ENCODE results near the gene ATP8B1.
"Not testable (repeated sequence)": the region's sequence is repeated elsewhere in the genome, so short reads cannot be mapped to it uniquely, and the experiment has no call there.

Gene ATP8B1

DNA sequence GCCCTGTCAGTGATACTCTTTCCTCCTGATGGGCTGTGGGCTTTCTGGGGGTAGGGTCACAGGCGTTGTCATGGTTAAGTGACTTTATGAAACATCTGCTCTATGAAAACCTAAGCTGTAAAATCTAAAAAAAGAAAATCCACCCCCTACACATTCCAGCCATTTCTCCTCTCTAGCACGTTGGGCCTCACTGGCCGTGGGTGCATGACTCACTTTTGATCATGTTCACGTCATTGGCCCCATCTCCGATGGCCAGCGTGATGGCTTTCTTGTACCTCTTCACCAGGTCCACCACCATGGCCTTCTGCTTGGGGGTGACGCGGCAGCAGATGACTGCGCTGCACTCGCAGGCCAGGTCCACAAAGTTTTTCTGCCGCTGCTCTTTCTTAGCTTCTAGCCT, 142.2 kb downstream of the ATP8B1 start:
- no peak for DNase-seq (ENCODE audit: low spot score)

DNA sequence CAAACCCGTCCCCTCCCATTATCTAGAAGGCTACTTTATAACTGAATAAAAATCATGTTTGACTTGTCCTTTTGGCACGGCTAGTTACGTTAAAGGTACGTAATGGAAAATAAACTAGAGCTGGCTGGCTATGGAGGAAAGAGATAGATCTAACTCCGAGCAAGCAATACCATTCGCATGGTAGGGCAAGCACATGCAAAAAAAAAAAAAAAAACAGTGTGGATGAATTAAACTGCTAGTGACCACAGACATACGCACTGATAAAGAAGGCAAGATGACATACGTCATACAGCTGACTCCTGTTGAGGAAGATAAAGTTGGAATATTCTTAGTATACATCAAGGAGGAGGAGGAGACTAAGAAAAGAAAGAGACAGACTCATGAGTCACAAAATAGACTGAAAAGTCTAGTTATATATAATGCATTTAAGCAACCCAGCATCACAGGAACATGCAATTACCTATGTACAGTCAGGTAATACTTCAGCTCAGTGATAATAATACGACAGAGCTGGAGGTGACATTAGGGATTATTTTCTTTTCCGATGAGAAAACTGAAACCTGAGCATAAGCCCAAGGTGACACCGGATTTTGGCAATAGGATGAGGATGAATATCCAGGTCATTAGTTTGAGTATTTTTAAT, 143.5 kb downstream of the ATP8B1 start:
- no peak for DNase-seq (ENCODE audit: low spot score)

GRCh38 chr18:57657542-57657941, 145.6 kb downstream of the ATP8B1 start:
- DNase-seq (ENCODE audit: low spot score): no peak

DNA sequence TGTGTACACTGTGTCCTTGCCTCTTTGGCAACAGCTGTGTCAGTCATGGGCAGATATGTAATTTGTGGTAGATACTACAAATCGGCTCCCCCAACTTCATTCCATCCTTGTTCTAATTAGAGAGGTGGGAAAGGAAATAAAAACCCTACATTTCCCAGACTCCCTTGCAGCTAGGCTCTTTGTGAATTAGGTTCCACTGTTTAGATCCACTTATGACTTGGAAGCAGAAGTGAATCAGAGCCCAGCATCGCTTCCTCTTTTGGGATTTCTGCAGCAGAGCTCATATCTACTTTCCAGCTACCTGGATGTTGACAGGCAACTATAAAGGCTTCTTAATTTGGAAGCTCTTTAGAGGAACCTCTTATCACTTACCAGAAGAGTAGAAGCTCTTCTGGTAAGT, 147.4 kb downstream of the ATP8B1 start:
- no peak for DNase-seq (ENCODE audit: low spot score)

DNA sequence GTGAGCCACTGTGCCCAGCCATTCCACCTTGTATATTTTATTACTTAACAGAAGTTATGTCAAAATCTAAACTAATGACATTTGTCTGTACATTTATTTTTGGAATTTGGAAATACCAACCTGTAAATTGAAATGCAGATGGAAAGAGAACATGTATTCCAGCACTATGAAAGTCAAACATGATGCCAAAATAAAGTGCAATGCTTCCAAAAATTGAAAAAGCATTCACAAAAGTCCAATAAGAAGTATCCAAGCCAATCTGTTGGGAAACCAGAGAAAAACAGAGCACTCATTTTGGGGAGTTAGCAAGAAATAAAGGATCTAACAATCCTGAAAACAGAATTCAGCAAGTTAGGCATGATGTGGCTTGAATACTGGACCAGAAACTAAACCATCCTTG, 151.2 kb downstream of the ATP8B1 start:
- no peak for DNase-seq (ENCODE audit: low spot score)

- DNase-seq (ENCODE audit: low spot score): no peak
Observed at GRCh38 chr18:57649556-57650500, 153.3 kb downstream of the ATP8B1 start.

DNA sequence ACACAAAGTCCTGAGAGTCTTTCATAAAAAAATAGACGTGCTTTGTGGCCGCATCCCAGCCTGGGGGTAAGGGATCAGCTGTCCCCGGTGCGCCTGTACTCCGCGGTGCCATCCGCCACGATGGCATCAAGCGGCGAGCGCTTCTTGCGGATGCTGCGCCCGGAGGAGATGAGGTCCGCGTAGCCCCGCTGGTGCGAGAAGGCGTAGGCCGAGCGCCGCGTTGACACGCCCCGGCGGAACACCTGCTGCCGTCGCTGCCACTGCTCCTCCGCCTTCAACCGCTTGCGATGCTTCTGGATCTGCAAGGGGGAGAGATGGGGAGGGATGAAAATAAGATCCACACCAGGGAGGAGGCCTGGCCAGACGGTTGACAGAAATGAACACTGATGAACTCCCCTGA, 154.7 kb downstream of the ATP8B1 start:
- no peak for DNase-seq (ENCODE audit: low spot score)

DNA sequence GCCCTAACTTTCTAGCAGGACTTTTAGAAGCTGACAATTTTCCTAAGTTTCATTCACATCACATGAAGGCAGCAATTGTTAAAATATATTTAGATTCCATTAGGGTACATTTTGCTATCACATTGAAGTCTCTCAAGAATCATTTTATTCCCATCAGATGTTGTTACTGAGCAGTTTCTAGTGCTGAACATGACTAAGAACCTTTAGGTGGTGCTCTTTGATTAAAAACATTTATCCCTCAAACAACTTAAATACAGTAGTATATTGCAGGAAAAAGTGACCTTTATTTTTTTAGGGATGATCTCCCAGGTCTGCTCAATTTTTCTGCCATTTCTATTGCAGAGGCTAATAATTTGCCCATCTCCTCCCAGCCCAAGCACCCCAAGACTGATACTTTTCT, 158.6 kb downstream of the ATP8B1 start:
- no peak for DNase-seq (ENCODE audit: low spot score)

GRCh38 chr18:57643726-57644125, 159.4 kb downstream of the ATP8B1 start:
- not testable (repeated sequence) for DNase-seq (ENCODE audit: low spot score)

GRCh38 chr18:57642462-57642861, 160.7 kb downstream of the ATP8B1 start:
- not testable (repeated sequence) for DNase-seq (ENCODE audit: low spot score)

DNA sequence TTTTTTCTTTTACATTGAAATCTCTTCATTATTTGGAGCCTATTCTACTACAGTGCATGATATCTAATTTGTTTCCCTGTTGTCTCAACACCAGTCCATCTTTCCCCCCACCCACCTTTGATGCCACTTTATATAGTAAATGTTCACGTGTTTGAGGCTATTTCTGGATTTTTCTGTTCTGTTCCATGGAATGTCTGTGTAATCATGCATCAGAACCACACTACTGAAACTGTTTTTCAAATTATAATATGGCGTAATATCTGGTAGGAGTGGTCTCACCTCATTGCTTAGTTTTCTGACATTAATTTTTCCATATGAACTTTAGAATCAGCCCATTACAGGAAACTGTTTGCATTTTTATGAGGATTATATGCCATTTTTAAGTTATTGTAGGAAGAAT, 162.4 kb downstream of the ATP8B1 start:
- no peak for DNase-seq (ENCODE audit: low spot score)

DNA sequence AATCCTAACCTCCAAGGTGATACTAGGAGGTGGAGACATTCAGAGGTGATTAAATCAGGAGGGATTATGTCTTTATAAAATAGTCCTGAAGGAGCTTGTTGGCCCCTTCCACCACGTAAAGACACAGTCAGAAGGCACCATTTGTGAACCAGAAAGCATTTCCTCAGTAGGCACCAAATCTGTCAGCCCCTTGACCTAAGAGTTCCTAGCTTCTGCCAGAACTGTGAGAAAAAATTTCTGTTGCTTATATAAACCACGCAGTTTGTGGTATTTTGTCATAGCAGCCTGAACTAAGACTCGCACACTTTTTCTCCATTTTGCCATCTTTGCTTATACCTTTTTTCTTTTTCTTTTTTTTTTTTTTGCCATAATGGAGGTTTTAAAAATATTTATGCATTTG, 162.9 kb downstream of the ATP8B1 start:
- DNase-seq (ENCODE audit: low spot score): no peak

DNA sequence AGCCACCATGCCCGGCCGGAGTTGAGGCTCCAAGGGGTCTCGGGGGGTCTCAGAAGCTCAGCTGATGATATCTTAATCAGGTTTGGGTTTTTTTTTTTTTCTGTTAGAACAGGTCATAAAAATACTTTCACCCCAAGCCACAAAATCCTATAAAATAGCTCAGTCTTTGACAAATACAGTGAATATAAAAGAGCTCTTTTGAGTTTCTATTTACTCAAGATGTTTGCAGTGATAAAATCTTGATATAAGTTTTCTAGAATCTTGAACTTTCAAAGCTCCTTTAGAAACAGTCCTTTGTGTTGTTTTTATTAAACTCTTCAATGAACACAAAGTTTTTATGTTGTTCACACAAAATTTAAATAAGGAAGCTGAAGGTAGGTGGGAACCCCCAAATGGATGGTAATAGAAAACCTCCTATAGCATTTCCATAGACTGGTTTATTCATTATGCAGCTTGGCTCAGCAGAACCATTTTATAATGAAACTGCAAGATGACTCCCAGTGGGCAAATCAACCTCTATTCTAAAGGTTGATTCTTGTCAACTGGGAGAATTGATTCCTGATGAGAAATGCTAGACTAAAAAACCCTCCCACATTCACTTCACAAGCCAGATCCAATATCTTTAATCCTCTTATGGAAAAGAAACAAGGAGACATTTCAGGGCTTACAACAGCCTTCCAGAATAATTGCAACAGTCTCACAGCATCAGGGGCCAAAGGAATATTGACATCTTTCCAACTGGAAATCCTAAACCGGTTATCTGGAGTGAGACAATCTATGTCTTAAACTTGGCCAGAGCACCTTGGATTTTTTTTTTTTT, 167.9 kb downstream of the ATP8B1 start:
- DNase-seq (ENCODE audit: low spot score): no peak

DNA sequence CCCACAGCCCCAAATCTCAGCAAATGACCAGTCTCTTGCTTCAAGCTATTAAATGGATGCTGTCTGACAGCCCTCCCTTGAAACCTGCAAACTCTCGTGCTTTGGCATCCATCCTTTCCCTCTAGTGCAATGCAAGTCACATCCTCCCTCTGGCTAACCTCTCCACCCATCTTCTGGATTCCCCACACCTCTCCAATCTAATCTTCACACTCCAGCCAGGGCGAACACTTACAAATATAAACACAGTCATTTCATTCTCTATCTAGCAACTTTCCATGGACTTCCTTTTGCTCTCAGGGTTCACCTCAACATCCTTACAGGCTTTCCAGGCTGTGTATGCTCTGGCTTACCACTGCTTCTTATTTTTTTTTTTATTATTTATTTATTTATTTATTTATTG, 171.4 kb downstream of the ATP8B1 start:
- no peak for DNase-seq (ENCODE audit: low spot score)

- no peak for DNase-seq (ENCODE audit: low spot score)
Observed at GRCh38 chr18:57630754-57631595, 172.1 kb downstream of the ATP8B1 start.

DNA sequence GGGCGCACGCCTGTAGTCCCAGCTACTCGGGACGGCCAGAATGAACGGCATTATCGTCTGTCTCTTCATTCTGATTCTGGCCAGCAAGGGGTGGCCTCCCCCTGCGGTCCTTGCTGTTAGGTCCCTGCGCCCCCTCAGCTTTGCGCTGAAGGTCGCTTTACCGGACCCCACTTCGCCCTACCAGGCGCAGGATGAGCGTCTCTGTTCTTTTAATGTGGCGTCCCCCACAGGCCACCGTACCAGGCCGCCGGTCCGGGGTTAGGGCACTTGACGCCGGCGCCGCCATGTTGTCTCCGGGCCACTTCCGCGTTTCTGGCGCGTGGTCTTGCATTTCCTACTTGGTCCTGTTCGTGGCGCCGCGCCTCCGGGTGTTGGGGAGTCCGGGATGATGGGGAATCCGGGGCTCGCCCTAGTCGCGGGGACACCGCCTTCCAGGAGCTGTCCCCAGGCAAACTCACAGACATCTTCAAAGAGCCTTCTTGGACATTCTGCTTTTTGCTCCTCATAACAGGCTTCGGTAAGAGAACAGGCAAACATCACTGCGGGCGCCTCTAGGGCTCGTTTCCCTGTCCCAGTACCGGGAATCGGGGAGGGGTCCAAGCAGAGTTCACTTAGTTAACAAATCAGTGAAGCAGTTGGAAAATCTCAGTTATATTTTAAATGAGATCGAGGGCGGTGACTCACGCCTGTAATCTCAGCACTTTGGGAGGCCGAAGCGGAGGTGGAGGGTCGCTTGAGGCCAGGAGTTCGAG, 172.9 kb downstream of the ATP8B1 start:
- DNase-seq (ENCODE audit: low spot score): peak; percentile 94

- no peak for DNase-seq (ENCODE audit: low spot score)
Observed at GRCh38 chr18:57629422-57629821, 173.7 kb downstream of the ATP8B1 start.

DNA sequence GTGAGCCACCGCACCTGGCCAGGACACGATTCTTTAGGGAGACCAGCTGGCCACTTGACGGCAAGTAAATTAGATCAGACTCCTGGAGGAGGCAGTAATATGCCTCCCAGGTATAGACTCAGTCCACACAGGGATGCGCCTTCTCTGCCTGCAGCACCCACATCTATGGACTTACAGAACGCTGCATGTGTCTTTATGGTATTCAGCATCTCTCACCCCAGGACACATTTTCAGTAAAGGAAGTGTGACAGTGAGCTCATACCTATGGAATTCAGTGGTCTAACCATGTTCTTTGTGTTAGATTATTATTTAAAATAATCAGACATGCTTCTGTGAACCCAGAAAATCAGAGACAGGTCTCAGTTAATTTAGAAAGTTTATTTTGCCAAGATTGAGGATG, 175.6 kb downstream of the ATP8B1 start:
- no peak for DNase-seq (ENCODE audit: low spot score)

DNA sequence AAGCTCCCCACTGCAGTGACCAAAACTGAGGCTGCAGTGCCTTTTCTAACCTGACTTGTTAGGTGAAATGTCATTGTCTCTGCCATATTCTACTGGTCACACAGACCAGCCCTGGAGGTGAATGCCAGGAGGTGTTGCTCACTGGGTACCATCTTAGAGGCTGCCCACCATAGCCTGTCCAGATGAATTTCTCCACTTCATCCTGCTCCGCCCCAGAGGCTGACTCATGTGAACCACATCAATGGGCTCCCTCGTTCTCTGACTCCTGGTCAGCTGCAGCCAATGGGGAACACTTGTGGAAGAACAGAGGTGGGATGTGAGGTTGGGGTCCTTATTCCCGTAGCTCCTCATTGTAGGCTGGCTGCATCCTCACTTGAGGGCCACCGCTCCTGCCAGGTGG, 178.1 kb downstream of the ATP8B1 start:
- DNase-seq (ENCODE audit: low spot score): no peak

DNA sequence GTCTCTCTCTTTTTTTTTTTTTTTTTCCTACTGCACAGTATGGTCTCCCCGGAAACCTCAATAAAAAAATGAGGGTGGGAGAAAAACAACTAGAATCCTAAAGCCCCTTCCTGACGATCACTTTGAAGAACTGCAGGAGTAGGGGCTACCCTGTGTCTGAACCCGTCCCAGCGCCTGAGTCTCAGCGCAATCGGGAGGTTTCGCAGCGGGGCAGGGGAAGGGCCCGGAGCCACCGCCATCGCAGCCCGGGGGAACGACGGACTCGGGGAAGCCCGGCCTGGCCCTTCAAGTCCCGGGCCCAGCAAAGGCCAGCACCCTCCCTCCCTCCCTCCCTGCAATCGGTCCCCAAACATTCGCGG, 181.9 kb downstream of the ATP8B1 start:
- DNase-seq (ENCODE audit: low spot score): peak; percentile 7

GRCh38 chr18:57619876-57620275, 183.2 kb downstream of the ATP8B1 start:
- DNase-seq (ENCODE audit: low spot score): no peak
